Measurements from ENCODE around the gene XXYLT1. TPM values are rescaled to one million over a fixed set of nuclear protein-coding genes. Genes with fewer than 3 reads are reported as not detected.

The XXYLT1 gene
- total and polyA plus RNA-seq, 9 of the 15 experiments (the other 6 are each of a cell fraction or from before 2014, with no cell fraction given), result 1.9 to 18.9 (median 15.0) TPM

DNA sequence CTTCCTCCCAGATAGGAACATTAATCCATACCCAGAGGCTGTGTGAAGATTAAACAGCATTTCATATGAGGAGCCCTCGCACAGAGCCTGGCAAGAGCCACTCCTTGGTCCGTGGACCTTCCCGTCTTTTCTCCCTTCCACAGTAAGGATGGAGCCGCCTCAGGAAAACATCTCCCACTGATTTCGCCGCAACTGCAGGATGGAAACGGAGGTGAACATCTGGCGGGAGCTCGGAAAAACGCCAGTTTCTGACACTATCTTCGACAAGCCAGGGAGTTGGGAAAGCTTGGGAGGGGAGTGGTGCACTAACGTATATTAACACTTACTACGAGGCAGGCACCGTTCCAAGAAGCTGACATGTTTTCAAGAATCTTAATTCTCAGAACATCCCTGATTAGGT, 157.9 kb downstream of the XXYLT1 start (continued):
- no peak for TF ChIP-seq HCFC1 (IDR thresholded peaks at IDR 0.05; ENCODE audit: low read depth, low read length)

DNA sequence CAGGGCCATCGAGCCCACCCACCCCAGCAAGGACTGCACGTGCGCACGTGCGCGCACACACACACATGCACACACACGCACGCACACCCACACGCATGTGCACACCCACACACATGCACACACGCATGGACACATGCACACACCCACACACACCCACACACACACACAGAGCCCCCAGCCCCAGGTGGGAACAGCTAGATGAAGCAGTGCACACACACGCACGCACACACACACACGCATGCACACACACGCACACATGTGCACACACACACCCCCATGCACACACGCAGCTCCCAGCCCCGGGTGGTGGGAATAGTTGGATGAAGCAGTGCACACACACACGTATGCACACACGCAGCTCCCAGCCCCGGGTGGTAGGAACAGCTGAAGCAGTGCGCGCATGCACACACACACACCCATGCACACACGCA, 158.6 kb downstream of the XXYLT1 start:
- no peaks in the 10 kb centered on the region for H4K20me1 ChIP-seq (replicated peaks; ENCODE audit: control insufficient read depth, insufficient read depth, low read length)
- H2AFZ ChIP-seq (ENCODE audit: low read depth, low read length), result no peak overlapping the region
- no peak for FAIRE-seq
- TF ChIP-seq EGR1 (conservative IDR thresholded peaks at IDR 0.05) (0 out of 2 replicates have a peak, but pooled peaks have one; percentile 23), ZNF668 (CRISPR knock-in tag; IDR thresholded peaks at IDR 0.05) (no peak)
- POLR2A ChIA-PET, result interaction anchor here (0.6 kb wide), 1 partner anchor 95 kb away, joined by 5 read pairs; no protein-coding TSS in a partner anchor
- H3K4me1 ChIP-seq (replicated peaks in 1 of 2; ENCODE audit: control insufficient read depth in 2 of 2, insufficient read depth in 2 of 2, low read length in 2 of 2), result peaks cover 34 to 51% of the 10 kb centered on the region in 2 experiments
- intact Hi-C loops (cut with micrococcal nuclease), result loop anchor here (10.0 kb wide), 1 partner anchor 72 kb away; no protein-coding TSS in a partner anchor
- no peak overlapping the region for H3K27ac ChIP-seq (ENCODE audit: extremely low read depth, low read depth, low read length)
- H3K4me3 ChIP-seq, result no peak overlapping the region; the same call in 1 of the 2 replicates
- WGBS (ENCODE audit: insufficient coverage, low coverage, missing lambda C conversion rate), result 79% methylated on average over 17 of the region's 22 CpGs
- peaks cover 10% of the 10 kb centered on the region for H3K36me3 ChIP-seq (ENCODE audit: control insufficient read depth, insufficient read depth, low read length)
- peaks cover 3% of the 10 kb centered on the region for H3K9me1 ChIP-seq (ENCODE audit: control insufficient read depth, insufficient read depth, low read length)
- no TSS peak for BruUV-seq (replicated peaks)
- peak overlapping the region; percentile 67; the same call in 1 of the 2 replicates for H3K4me2 ChIP-seq (ENCODE audit: insufficient read depth, low read length)
- no peaks in the 10 kb centered on the region for H3K27me3 ChIP-seq (ENCODE audit: control insufficient read depth in 2 of 2, insufficient read depth in 2 of 2, low read length in 2 of 2)
- H3K79me2 ChIP-seq (ENCODE audit: control insufficient read depth, insufficient read depth, low read length), result no peaks in the 10 kb centered on the region; the same call in 2 of the 3 replicates
- H3K9me3 ChIP-seq (replicated peaks; ENCODE audit: control insufficient read depth, insufficient read depth, low read depth, low read length), result no peaks in the 10 kb centered on the region
- DNase-seq (ENCODE audit: extremely low read depth in 1 of 4, low spot score in 3 of 4), result no peak
- ATAC-seq, result no peak
- in situ Hi-C loops (cut with MboI), result no loop called here
- H3K9ac ChIP-seq (ENCODE audit: insufficient read depth in 1 of 2, low read depth in 2 of 2, low read length in 2 of 2), result no peak overlapping the region
- CTCF ChIA-PET (ENCODE audit: low intra/inter-chr PET ratio), result no interaction called here

DNA sequence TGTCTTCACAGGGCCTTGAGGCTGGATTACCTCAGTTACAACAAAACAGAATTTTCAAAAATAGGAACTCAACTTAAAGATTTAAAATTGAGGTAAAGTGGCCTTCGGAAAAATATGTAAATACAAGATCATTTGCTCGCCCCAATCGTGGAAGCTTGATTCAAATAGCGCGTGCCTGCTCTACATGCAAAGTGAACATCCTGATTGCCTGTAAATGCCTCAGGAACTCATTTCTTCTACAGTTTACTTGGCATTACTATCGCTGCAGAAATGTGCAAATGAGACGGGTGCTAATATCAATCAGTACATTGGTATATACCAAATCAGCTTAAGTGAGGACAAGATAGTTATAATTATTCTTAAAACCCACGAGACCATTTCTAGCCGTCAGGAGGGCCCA, 159.2 kb downstream of the XXYLT1 start:
- Histone ChIP-seq H3K4me2 (ENCODE audit: insufficient read depth, low read length) (no peak overlapping the region), H3K27ac (ENCODE audit: extremely low read depth, low read depth, low read length) (no peak overlapping the region), H4K20me1 (replicated peaks; ENCODE audit: control insufficient read depth, insufficient read depth, low read length) (no peaks in the 10 kb centered on the region), H3K79me2 (ENCODE audit: control insufficient read depth, insufficient read depth, low read length) (no peaks in the 10 kb centered on the region; the same call in 2 of the 3 replicates), H3K9me3 (replicated peaks; ENCODE audit: control insufficient read depth, insufficient read depth, low read depth, low read length) (no peaks in the 10 kb centered on the region), H3K27me3 (ENCODE audit: control insufficient read depth in 2 of 2, insufficient read depth in 2 of 2, low read length in 2 of 2) (no peaks in the 10 kb centered on the region), H3K36me3 (ENCODE audit: control insufficient read depth, insufficient read depth, low read length) (peaks cover 10% of the 10 kb centered on the region), H3K9ac (ENCODE audit: insufficient read depth in 1 of 2, low read depth in 2 of 2, low read length in 2 of 2) (no peak overlapping the region), H3K4me3 (no peak overlapping the region), H2AFZ (ENCODE audit: low read depth, low read length) (no peak overlapping the region), H3K9me1 (ENCODE audit: control insufficient read depth, insufficient read depth, low read length) (peaks cover 3% of the 10 kb centered on the region), H3K4me1 (replicated peaks in 1 of 2; ENCODE audit: control insufficient read depth in 2 of 2, insufficient read depth in 2 of 2, low read length in 2 of 2) (peaks cover 34 to 45% of the 10 kb centered on the region in 2 experiments)
- DNase-seq (ENCODE audit: extremely low read depth in 1 of 4, low spot score in 3 of 4), result no peak
- ChIA-PET POLR2A (no interaction called here), CTCF (ENCODE audit: low intra/inter-chr PET ratio) (no interaction called here)
- no peak for ATAC-seq
- TF ChIP-seq, protein P1, sequence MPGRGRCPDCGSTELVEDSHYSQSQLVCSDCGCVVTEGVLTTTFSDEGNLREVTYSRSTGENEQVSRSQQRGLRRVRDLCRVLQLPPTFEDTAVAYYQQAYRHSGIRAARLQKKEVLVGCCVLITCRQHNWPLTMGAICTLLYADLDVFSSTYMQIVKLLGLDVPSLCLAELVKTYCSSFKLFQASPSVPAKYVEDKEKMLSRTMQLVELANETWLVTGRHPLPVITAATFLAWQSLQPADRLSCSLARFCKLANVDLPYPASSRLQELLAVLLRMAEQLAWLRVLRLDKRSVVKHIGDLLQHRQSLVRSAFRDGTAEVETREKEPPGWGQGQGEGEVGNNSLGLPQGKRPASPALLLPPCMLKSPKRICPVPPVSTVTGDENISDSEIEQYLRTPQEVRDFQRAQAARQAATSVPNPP (IDR thresholded peaks at IDR 0.05; ENCODE audit: borderline replicate concordance, insufficient read depth, insufficient read length), result no peak
- TF ChIP-seq, protein P2, sequence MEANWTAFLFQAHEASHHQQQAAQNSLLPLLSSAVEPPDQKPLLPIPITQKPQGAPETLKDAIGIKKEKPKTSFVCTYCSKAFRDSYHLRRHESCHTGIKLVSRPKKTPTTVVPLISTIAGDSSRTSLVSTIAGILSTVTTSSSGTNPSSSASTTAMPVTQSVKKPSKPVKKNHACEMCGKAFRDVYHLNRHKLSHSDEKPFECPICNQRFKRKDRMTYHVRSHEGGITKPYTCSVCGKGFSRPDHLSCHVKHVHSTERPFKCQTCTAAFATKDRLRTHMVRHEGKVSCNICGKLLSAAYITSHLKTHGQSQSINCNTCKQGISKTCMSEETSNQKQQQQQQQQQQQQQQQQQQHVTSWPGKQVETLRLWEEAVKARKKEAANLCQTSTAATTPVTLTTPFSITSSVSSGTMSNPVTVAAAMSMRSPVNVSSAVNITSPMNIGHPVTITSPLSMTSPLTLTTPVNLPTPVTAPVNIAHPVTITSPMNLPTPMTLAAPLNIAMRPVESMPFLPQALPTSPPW (CRISPR knock-in tag; IDR thresholded peaks at IDR 0.05), result no peak
- TF ChIP-seq, protein P3, sequence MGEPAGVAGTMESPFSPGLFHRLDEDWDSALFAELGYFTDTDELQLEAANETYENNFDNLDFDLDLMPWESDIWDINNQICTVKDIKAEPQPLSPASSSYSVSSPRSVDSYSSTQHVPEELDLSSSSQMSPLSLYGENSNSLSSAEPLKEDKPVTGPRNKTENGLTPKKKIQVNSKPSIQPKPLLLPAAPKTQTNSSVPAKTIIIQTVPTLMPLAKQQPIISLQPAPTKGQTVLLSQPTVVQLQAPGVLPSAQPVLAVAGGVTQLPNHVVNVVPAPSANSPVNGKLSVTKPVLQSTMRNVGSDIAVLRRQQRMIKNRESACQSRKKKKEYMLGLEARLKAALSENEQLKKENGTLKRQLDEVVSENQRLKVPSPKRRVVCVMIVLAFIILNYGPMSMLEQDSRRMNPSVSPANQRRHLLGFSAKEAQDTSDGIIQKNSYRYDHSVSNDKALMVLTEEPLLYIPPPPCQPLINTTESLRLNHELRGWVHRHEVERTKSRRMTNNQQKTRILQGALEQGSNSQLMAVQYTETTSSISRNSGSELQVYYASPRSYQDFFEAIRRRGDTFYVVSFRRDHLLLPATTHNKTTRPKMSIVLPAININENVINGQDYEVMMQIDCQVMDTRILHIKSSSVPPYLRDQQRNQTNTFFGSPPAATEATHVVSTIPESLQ (CRISPR knock-in tag; IDR thresholded peaks at IDR 0.05), result no peak
- 93% methylated on average over 9 of the region's 9 CpGs for WGBS (ENCODE audit: insufficient coverage, low coverage, missing lambda C conversion rate)
- intact Hi-C loops (cut with micrococcal nuclease), result loop anchor here (10.0 kb wide), 1 partner anchor 73 kb away; no protein-coding TSS in a partner anchor
- FAIRE-seq, result no peak
- in situ Hi-C loops (cut with MboI), result no loop called here
- no TSS peak for BruUV-seq (replicated peaks)

Measured in K562 (cell line).